Smooth muscle cell (in vitro differentiated cells): ENCODE measurements around the gene COPS4. TPM values are rescaled to one million over a fixed set of nuclear protein-coding genes. Genes with fewer than 3 reads are reported as not detected.
"Not testable (repeated sequence)": the region's sequence is repeated elsewhere in the genome, so short reads cannot be mapped to it uniquely, and the experiment has no call there.

Experiments used
- DNase-seq: peaks from one replicate; lab custom pipeline; 2025; ENCODE audit not compliant: unreplicated experiment; lab: John Stamatoyannopoulos, UW
- H2AFZ ChIP-seq: fragments of 200-600 bp; sonication (generic); 2 replicates; pipeline ENCODE4 v1.6.0; 2016; ENCODE audit warnings: antibody characterized with exemption, low read depth, mild to moderate bottlenecking
- H3F3A ChIP-seq: fragments of 200-600 bp; sonication (generic); 2 replicates; pipeline ENCODE4 v1.6.0; 2017; ENCODE audit warnings: antibody characterized with exemption, low read depth
- H3K27ac ChIP-seq: fragments of 200-600 bp; sonication (generic); 2 replicates; pipeline ENCODE4 v1.5.1; 2016; ENCODE audit warnings: low read depth, mild to moderate bottlenecking
- H3K27me3 ChIP-seq: fragments of 200-600 bp; sonication (generic); 2 replicates; pipeline ENCODE4 v1.6.1; 2016; ENCODE audit warnings: low read depth, mild to moderate bottlenecking
- H3K36me3 ChIP-seq: fragments of 200-600 bp; sonication (generic); 2 replicates; pipeline ENCODE4 v1.5.1; 2016; ENCODE audit warnings: low read depth
- H3K4me1 ChIP-seq: fragments of 200-600 bp; sonication (generic); 2 replicates; pipeline ENCODE4 v1.5.1; 2016; ENCODE audit warnings: low read depth
- H3K4me2 ChIP-seq: fragments of 200-600 bp; sonication (generic); 2 replicates; pipeline ENCODE4 v1.6.0; 2016; ENCODE audit warnings: mild to moderate bottlenecking
- H3K4me3 ChIP-seq: fragments of 200-600 bp; sonication (generic); 2 replicates; pipeline ENCODE4 v1.5.1; 2016; ENCODE audit warnings: mild to moderate bottlenecking
- H3K79me2 ChIP-seq: fragments of 200-600 bp; sonication (generic); 2 replicates; pipeline ENCODE4 v1.6.0; 2016; ENCODE audit warnings: low read depth, mild to moderate bottlenecking
- H3K9ac ChIP-seq: fragments of 200-600 bp; sonication (generic); 2 replicates; pipeline ENCODE4 v1.6.0; 2016; ENCODE audit warnings: low read depth
- H3K9me3 ChIP-seq: fragments of 200-600 bp; sonication (generic); replicated peaks from 2 replicates; pipeline ENCODE4 v1.5.1; 2016; ENCODE audit warnings: low read depth
- H4K20me1 ChIP-seq: fragments of 200-600 bp; sonication (generic); 2 replicates; pipeline ENCODE4 v1.6.0; 2016; ENCODE audit warnings: low read depth
- WGBS: methylation state at CpG from one replicate; pipeline ENCODE4 v1.1.7; 2016; ENCODE audit warnings: low lambda C conversion rate; 5-methylcytosine and 5-hydroxymethylcytosine counted together
- polyA plus RNA-seq: library from polyadenylated mRNA; unstranded; fragments of >200 nt; fragmentation: Nextera tagmentation; extraction: Ambion mirVana; gene quantifications from 2 replicates; pipeline ENCODE4 v1.2.1, GENCODE V29; 2016
- total RNA-seq: library from RNA; depleted of rRNA; stranded (reverse); fragments of >200 nt; gene quantifications from 2 replicates; pipeline ENCODE4 v1.2.3, GENCODE V29; 2014
- TF ChIP-seq, protein P1 (sequence below): fragments of 200-600 bp; sonication (generic); IDR thresholded peaks from 2 replicates; pipeline ENCODE4 v1.5.1; 2017; ENCODE audit warnings: borderline replicate concordance, mild to moderate bottlenecking, antibody characterized with exemption; ENCODE audit not compliant: insufficient read depth, poor library complexity, severe bottlenecking

The COPS4 gene
- total RNA-seq = 55.5 and 69.8 TPM in 2 replicates
- polyA plus RNA-seq = 41.2 and 53.4 TPM in 2 replicates

- under 1% methylated on average over 39 of the region's 39 CpGs for WGBS
- Histone ChIP-seq H3K79me2 (peaks cover 45% of the 10 kb centered on the region), H3K4me2 (peak within 1 kb of the TSS; percentile 95), H4K20me1 (peaks cover 32% of the 10 kb centered on the region), H3K4me3 (peak within 1 kb of the TSS; percentile 77), H3K9me3 (no peaks in the 10 kb centered on the region), H3K36me3 (no peaks in the 10 kb centered on the region), H3K4me1 (peaks cover 7% of the 10 kb centered on the region), H2AFZ (peak within 1 kb of the TSS; percentile 89), H3K9ac (peak within 1 kb of the TSS; percentile 74), H3K27me3 (peaks cover 11% of the 10 kb centered on the region), H3F3A (no peaks in the 10 kb centered on the region), H3K27ac (peak within 1 kb of the TSS; percentile 89)
- TF ChIP-seq, protein P1, sequence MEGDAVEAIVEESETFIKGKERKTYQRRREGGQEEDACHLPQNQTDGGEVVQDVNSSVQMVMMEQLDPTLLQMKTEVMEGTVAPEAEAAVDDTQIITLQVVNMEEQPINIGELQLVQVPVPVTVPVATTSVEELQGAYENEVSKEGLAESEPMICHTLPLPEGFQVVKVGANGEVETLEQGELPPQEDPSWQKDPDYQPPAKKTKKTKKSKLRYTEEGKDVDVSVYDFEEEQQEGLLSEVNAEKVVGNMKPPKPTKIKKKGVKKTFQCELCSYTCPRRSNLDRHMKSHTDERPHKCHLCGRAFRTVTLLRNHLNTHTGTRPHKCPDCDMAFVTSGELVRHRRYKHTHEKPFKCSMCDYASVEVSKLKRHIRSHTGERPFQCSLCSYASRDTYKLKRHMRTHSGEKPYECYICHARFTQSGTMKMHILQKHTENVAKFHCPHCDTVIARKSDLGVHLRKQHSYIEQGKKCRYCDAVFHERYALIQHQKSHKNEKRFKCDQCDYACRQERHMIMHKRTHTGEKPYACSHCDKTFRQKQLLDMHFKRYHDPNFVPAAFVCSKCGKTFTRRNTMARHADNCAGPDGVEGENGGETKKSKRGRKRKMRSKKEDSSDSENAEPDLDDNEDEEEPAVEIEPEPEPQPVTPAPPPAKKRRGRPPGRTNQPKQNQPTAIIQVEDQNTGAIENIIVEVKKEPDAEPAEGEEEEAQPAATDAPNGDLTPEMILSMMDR = peak; percentile 15
- peak; percentile 72 for DNase-seq
Observed at GRCh38 chr4:83034630-83035494, at the start of gene COPS4. COPS4 (plus strand) TSS chr4:83035183; CDS start chr4:83035225, 42 bp downstream.

DNA sequence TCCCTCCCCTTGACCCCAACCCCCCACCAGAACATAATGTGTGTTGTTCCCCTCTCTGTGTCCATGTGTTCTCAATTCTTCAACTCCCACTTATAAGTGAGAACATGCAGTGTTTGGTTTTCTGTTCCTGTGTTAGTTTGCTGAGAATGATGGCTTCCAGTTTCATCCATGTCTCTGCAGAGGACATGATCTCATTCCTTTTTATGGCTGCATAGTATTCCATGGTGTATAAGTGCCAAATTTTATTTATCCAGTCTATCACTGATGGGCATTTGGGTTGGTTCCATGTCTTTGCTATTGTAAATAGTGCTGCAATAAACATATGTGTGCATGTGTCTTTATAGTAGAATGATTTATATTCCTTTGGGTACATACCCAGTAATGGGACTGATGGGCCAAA, 47.5 kb upstream of the COPS4 start:
- H3K4me2 ChIP-seq, H3K36me3 ChIP-seq, H3K4me1 ChIP-seq, H2AFZ ChIP-seq, DNase-seq, H3K27me3 ChIP-seq, H3F3A ChIP-seq, H3K27ac ChIP-seq, H3K9ac ChIP-seq, H4K20me1 ChIP-seq, H3K9me3 ChIP-seq, H3K4me3 ChIP-seq: not testable (repeated sequence)
- peaks cover 10% of the 10 kb centered on the region for H3K79me2 ChIP-seq

DNA sequence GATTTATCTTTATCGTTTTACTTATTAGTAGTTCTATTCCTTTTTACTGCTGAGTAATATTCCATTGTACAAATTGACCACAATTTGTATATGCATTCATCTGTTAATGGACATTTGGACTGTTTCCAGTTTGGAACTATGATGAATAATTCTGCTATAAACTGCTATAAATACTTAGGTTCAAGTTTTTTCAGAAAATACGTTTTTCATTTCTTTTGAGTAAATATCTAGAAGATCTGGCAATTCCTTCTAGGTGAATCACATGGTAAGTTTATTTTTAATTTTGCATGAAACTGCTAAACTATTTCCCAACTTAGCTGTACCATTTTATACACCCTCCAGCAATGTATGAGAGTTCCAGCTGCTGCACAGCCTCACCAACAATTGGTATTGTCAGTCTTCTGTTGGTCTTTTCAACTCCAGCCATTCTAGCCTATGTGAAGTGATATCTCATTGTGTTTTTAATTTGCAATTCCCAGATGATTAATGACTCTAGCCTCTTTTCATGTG, 46.6 kb upstream of the COPS4 start:
- no peaks in the 10 kb centered on the region for H3F3A ChIP-seq
- no peaks in the 10 kb centered on the region for H3K9me3 ChIP-seq
- no peak overlapping the region for H3K4me3 ChIP-seq
- H3K4me2 ChIP-seq = no peak overlapping the region
- H3K36me3 ChIP-seq = no peaks in the 10 kb centered on the region
- peaks cover 10% of the 10 kb centered on the region for H3K79me2 ChIP-seq
- no peak for DNase-seq
- WGBS = 89% methylated on average over 2 of the region's 2 CpGs
- H4K20me1 ChIP-seq = no peaks in the 10 kb centered on the region
- H3K27ac ChIP-seq = no peak overlapping the region
- H3K4me1 ChIP-seq = no peaks in the 10 kb centered on the region
- H3K9ac ChIP-seq = no peak overlapping the region
- H3K27me3 ChIP-seq = no peaks in the 10 kb centered on the region
- TF ChIP-seq, protein P1 = no peak
- no peak overlapping the region for H2AFZ ChIP-seq

DNA sequence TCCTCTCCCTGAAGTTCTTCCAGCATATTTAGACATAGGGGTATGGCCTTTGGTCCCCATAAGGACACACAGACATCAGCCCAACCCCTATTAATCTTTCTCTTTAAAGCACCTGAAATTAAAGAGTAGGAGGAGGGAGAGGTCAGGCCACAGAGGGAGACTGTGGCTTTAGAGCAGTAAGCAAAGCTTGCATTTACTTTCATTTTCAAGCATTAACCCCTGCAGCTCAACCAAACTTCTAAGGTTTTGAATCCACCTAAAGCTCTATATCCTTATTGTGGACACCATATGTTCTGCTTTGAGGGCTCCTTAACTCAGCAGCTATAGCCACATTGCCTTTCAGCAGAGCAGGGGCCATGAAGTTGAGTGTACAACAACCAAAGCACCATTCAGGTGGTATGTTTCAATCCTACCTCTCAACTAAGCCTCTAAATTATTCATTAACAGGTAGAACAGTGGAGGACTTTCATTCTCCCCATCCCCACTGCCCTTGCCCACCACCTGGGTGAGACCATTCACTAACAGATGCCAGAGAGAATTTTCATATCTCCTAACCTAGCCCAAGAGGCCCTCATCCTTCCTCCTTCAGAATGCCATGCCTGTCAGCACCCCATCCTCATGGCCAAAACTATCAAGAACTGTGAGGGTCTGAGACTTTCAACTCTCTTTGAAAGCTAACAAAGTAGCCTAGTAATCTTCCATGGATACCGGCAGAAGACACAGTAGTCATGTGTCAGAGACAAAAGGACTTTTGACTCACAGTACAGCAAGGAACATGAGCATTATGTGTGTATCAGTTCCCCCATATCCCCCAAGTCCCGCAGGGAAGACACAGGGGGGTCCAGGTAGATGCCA, 45.2 kb upstream of the COPS4 start:
- Histone ChIP-seq H3K4me2 (no peak overlapping the region), H3K4me3 (no peak overlapping the region), H3K27ac (no peak overlapping the region), H2AFZ (no peak overlapping the region), H4K20me1 (no peaks in the 10 kb centered on the region), H3K4me1 (no peaks in the 10 kb centered on the region), H3F3A (no peaks in the 10 kb centered on the region), H3K27me3 (no peaks in the 10 kb centered on the region), H3K36me3 (no peaks in the 10 kb centered on the region), H3K9me3 (no peaks in the 10 kb centered on the region), H3K9ac (no peak overlapping the region), H3K79me2 (peaks cover 19% of the 10 kb centered on the region)
- TF ChIP-seq, protein P1 = no peak
- no peak for DNase-seq
- 98% methylated on average over 2 of the region's 2 CpGs for WGBS
